Thyroid gland (tissue), 4 donors: ENCODE measurements around the gene GRK2. TPM values are rescaled to one million over a fixed set of nuclear protein-coding genes. Genes with fewer than 3 reads are reported as not detected.

Experiments
- DNase-seq, 2 donors: peaks; one replicate each; pipeline ENCODE4 v3.0.0-alpha.2; 2019
- H3K27ac ChIP-seq, 3 donors: fragments of 200-600 bp; sonication (generic); 1 replicate in 2 of 3; 2 replicates in 1 of 3; pipeline ENCODE4 v1.5.1; 2016 to 2019; ENCODE audit warnings: mild to moderate bottlenecking in 1 of 3, moderate library complexity in 1 of 3
- H3K27me3 ChIP-seq: fragments of 200-600 bp; sonication (generic); one replicate; pipeline ENCODE4 v1.5.1; 2019
- H3K36me3 ChIP-seq, 2 donors: fragments of 200-600 bp; sonication (generic); one replicate each; pipeline ENCODE4 v1.5.1; 2016 to 2019
- H3K4me1 ChIP-seq, 2 donors: fragments of 200-600 bp; sonication (generic); one replicate each; pipeline ENCODE4 v1.5.1; 2017 to 2019
- H3K4me3 ChIP-seq, 3 donors: fragments of 200-600 bp; sonication (generic); replicated peaks in 1 of 3; 1 replicate in 2 of 3; 2 replicates in 1 of 3; pipeline ENCODE4 v1.5.1; 2016; ENCODE audit warnings: mild to moderate bottlenecking in 1 of 3
- H3K9me3 ChIP-seq: fragments of 200-600 bp; sonication (generic); one replicate; pipeline ENCODE4 v1.5.1; 2017
- CTCF ChIP-seq, 6 experiments: fragments of 200-600 bp in 3 of 6; fragments of 450-650 bp in 3 of 6; sonication (generic) in 3 of 6; IDR thresholded peaks; one replicate each; pipeline ENCODE4 v1.5.1; 2016 to 2019; ENCODE audit warnings: antibody characterized with exemption in 6 of 6, mild to moderate bottlenecking in 2 of 6, inconsistent platforms in 1 of 6, moderate library complexity in 1 of 6
- POLR2A ChIP-seq, 2 donors: fragments of 450-650 bp; IDR thresholded peaks; one replicate each; pipeline ENCODE4 v1.6.1; 2017; ENCODE audit warnings: antibody characterized with exemption in 2 of 2, mild to moderate bottlenecking in 2 of 2, moderate library complexity in 1 of 2
- WGBS, 2 donors: methylation state at CpG; one replicate each; pipeline ENCODE4 v1.1.5; 2017; 5-methylcytosine and 5-hydroxymethylcytosine counted together
- intact Hi-C: fragments of 100-400 bp; cut with DNase I; formaldehyde crosslinking; loops from one replicate; pipeline ENCODE4 v1.15.1; 2023
- total RNA-seq, 4 donors: library from RNA; depleted of rRNA; stranded (reverse); fragments of >200 nt; gene quantifications; one replicate each; pipeline ENCODE4 v1.2.3, GENCODE V29; 2016

GRK2 gene
- total RNA-seq, 4 donors from 2014 or later: 32.8 to 55.8 (median 40.6) TPM

GRCh38 chr11:67307545-67308001, 41.3 kb downstream of the GRK2 start:
- no peaks in the 10 kb centered on the region for H3K9me3 ChIP-seq
- WGBS, 2 donors: 84 to 91% methylated on average over 10 to 12 of the region's 12 CpGs
- H3K4me1 ChIP-seq: peaks cover 10 to 12% of the 10 kb centered on the region in 2 donors
- H3K36me3 ChIP-seq: peaks cover 15 to 21% of the 10 kb centered on the region in 2 donors
- intact Hi-C loops: no loop called here
- no peaks in the 10 kb centered on the region for H3K27me3 ChIP-seq
- no peak for DNase-seq
- TF ChIP-seq CTCF (IDR thresholded peaks at IDR 0.05): no peak
- no peak for TF ChIP-seq POLR2A (IDR thresholded peaks at IDR 0.05)
- H3K27ac ChIP-seq: no peak overlapping the region
- H3K4me3 ChIP-seq: no peak overlapping the region

- 93 to 95% methylated on average over 11 to 18 of the region's 20 CpGs for WGBS, 2 donors
- TF ChIP-seq CTCF (IDR thresholded peaks at IDR 0.05) (no peak), POLR2A (IDR thresholded peaks at IDR 0.05) (no peak)
- H3K27ac ChIP-seq: no peak overlapping the region
- no peak overlapping the region for H3K4me3 ChIP-seq
- DNase-seq: no peak
- H3K36me3 ChIP-seq: peaks cover 15 to 21% of the 10 kb centered on the region in 2 donors
- intact Hi-C loops: no loop called here
- H3K27me3 ChIP-seq: no peaks in the 10 kb centered on the region
- H3K9me3 ChIP-seq: no peaks in the 10 kb centered on the region
- peaks cover 9 to 10% of the 10 kb centered on the region in 2 donors for H3K4me1 ChIP-seq
Measured at GRCh38 chr11:67308031-67308866, 42.0 kb downstream of the GRK2 start.

GRCh38 chr11:67309166-67309565, 42.9 kb downstream of the GRK2 start:
- peaks cover 15 to 21% of the 10 kb centered on the region in 2 donors for H3K36me3 ChIP-seq
- peaks cover 7% of the 10 kb centered on the region in 2 donors for H3K4me1 ChIP-seq
- intact Hi-C loops: no loop called here
- DNase-seq: no peak
- no peak overlapping the region for H3K4me3 ChIP-seq
- WGBS, 2 donors: 94 to 100% methylated on average over 4 to 9 of the region's 11 CpGs
- TF ChIP-seq POLR2A (IDR thresholded peaks at IDR 0.05) (no peak), CTCF (IDR thresholded peaks at IDR 0.05) (no peak)
- no peaks in the 10 kb centered on the region for H3K9me3 ChIP-seq
- no peak overlapping the region for H3K27ac ChIP-seq
- H3K27me3 ChIP-seq: no peaks in the 10 kb centered on the region

- no peak for DNase-seq
- H3K36me3 ChIP-seq: peaks cover 15 to 21% of the 10 kb centered on the region in 2 donors
- no peaks in the 10 kb centered on the region for H3K9me3 ChIP-seq
- 75 to 95% methylated on average over 5 to 7 of the region's 14 CpGs for WGBS, 2 donors
- no peak overlapping the region for H3K27ac ChIP-seq
- H3K4me1 ChIP-seq: peaks cover 2 to 3% of the 10 kb centered on the region in 2 donors
- H3K4me3 ChIP-seq: no peak overlapping the region
- intact Hi-C loops: no loop called here
- H3K27me3 ChIP-seq: no peaks in the 10 kb centered on the region
- TF ChIP-seq CTCF (IDR thresholded peaks at IDR 0.05): no peak
- TF ChIP-seq POLR2A (IDR thresholded peaks at IDR 0.05): no peak
Measured at GRCh38 chr11:67309661-67310061, 43.4 kb downstream of the GRK2 start.
